Measurements from ENCODE around the gene BRWD1.

Gene BRWD1

GRCh38 chr21:39349211-39350093 is 36.0 kb upstream of the BRWD1 start:
- ATAC-seq: peak; percentile 95

DNA sequence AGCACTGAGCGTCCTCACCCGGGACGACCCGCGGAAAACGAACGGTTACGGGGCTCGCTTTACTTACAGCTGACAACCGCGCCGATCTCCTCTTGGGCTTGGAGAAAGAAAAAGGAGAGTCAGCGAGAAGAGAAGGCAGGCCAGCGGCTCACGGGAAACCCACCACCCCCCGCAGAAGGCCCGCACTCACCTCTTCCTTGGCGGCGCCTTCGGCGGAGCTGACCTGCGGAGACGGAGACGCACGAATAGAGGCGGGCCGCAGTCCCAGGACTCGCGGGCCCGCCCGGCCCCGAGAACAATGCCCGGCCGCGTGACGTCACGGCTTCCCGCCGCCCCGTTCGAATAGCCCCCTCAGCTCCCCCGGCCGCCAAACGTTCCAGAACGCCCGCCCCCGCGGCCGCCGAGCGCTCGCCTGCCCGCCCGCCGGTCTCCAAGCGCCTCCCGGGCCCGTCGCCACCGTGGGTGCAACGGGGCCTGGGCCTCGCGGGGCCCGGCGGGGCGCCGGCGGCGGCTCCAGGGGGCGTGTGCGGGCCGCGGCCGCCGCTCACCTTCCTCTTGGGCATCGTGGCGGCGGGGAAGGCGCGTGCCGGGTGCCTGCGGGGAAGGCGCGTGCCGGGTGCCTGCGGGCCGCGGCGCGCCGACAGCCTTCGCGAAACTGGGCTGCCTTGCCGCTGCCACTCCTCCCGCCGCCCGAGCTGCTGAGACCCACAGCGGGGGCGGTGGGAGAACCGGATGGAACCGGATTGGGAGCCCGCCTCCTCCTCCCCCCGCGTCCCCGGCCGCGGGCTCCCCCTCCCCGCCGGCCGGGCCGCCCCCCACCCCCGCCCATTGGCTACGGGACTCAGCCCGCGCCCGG is 35.2 kb upstream of the BRWD1 start, which contains the start of gene HMGN1:
Gene HMGN1 (minus strand): TSS at position 734 of the 856 bp plus-strand sequence. CDS start 171 bp downstream, at position 563.
- TF ChIP-seq ESRRG (CRISPR knock-in tag; IDR thresholded peaks at IDR 0.05) (no peak), ARNTL (CRISPR knock-in tag; IDR thresholded peaks at IDR 0.05; ENCODE audit: borderline replicate concordance, low read depth) (no peak), ZFP3 (CRISPR knock-in tag; IDR thresholded peaks at IDR 0.05) (no peak), GLIS3 (CRISPR knock-in tag; IDR thresholded peaks at IDR 0.05) (no peak), PPARA (CRISPR knock-in tag; IDR thresholded peaks at IDR 0.05; ENCODE audit: borderline replicate concordance) (no peak), SNAI2 (CRISPR knock-in tag; IDR thresholded peaks at IDR 0.05) (no peak), ZFP30 (CRISPR knock-in tag; IDR thresholded peaks at IDR 0.05) (no peak), ZNF8 (CRISPR knock-in tag; IDR thresholded peaks at IDR 0.05) (no peak), BACH2 (CRISPR knock-in tag; IDR thresholded peaks at IDR 0.05; ENCODE audit: borderline replicate concordance) (no peak), ZNF565 (CRISPR knock-in tag; conservative IDR thresholded peaks at IDR 0.05; ENCODE audit: low read depth) (no peak), ISL1 (CRISPR knock-in tag; IDR thresholded peaks at IDR 0.05) (no peak), OSR1 (CRISPR knock-in tag; IDR thresholded peaks at IDR 0.05) (no peak), ZC3H10 (CRISPR knock-in tag; IDR thresholded peaks at IDR 0.05) (no peak), RARB (CRISPR knock-in tag; IDR thresholded peaks at IDR 0.05) (no peak), TOX (CRISPR knock-in tag; IDR thresholded peaks at IDR 0.05; ENCODE audit: borderline replicate concordance) (no peak), CSDC2 (CRISPR knock-in tag; IDR thresholded peaks at IDR 0.05) (no peak), ZNF70 (CRISPR knock-in tag; IDR thresholded peaks at IDR 0.05) (no peak)
- TF ChIP-seq, protein P1, sequence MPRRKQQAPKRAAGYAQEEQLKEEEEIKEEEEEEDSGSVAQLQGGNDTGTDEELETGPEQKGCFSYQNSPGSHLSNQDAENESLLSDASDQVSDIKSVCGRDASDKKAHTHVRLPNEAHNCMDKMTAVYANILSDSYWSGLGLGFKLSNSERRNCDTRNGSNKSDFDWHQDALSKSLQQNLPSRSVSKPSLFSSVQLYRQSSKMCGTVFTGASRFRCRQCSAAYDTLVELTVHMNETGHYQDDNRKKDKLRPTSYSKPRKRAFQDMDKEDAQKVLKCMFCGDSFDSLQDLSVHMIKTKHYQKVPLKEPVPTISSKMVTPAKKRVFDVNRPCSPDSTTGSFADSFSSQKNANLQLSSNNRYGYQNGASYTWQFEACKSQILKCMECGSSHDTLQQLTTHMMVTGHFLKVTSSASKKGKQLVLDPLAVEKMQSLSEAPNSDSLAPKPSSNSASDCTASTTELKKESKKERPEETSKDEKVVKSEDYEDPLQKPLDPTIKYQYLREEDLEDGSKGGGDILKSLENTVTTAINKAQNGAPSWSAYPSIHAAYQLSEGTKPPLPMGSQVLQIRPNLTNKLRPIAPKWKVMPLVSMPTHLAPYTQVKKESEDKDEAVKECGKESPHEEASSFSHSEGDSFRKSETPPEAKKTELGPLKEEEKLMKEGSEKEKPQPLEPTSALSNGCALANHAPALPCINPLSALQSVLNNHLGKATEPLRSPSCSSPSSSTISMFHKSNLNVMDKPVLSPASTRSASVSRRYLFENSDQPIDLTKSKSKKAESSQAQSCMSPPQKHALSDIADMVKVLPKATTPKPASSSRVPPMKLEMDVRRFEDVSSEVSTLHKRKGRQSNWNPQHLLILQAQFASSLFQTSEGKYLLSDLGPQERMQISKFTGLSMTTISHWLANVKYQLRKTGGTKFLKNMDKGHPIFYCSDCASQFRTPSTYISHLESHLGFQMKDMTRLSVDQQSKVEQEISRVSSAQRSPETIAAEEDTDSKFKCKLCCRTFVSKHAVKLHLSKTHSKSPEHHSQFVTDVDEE (CRISPR knock-in tag; IDR thresholded peaks at IDR 0.05): no peak
- TF ChIP-seq, protein P2, sequence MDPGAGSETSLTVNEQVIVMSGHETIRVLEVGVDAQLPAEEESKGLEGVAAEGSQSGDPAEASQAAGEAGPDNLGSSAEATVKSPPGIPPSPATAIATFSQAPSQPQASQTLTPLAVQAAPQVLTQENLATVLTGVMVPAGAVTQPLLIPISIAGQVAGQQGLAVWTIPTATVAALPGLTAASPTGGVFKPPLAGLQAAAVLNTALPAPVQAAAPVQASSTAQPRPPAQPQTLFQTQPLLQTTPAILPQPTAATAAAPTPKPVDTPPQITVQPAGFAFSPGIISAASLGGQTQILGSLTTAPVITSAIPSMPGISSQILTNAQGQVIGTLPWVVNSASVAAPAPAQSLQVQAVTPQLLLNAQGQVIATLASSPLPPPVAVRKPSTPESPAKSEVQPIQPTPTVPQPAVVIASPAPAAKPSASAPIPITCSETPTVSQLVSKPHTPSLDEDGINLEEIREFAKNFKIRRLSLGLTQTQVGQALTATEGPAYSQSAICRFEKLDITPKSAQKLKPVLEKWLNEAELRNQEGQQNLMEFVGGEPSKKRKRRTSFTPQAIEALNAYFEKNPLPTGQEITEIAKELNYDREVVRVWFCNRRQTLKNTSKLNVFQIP (CRISPR knock-in tag; IDR thresholded peaks at IDR 0.05; ENCODE audit: borderline replicate concordance, low read depth): no peak
- TF ChIP-seq, protein P3, sequence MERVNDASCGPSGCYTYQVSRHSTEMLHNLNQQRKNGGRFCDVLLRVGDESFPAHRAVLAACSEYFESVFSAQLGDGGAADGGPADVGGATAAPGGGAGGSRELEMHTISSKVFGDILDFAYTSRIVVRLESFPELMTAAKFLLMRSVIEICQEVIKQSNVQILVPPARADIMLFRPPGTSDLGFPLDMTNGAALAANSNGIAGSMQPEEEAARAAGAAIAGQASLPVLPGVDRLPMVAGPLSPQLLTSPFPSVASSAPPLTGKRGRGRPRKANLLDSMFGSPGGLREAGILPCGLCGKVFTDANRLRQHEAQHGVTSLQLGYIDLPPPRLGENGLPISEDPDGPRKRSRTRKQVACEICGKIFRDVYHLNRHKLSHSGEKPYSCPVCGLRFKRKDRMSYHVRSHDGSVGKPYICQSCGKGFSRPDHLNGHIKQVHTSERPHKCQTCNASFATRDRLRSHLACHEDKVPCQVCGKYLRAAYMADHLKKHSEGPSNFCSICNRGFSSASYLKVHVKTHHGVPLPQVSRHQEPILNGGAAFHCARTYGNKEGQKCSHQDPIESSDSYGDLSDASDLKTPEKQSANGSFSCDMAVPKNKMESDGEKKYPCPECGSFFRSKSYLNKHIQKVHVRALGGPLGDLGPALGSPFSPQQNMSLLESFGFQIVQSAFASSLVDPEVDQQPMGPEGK (CRISPR knock-in tag; IDR thresholded peaks at IDR 0.05; ENCODE audit: borderline replicate concordance): no peak
- ATAC-seq: peak; percentile 39

More at GRCh38 chr21:39349211-39350093, 36.0 kb upstream of the BRWD1 start:
- TF ChIP-seq ARNTL (CRISPR knock-in tag; IDR thresholded peaks at IDR 0.05; ENCODE audit: borderline replicate concordance, low read depth) (no peak), ZNF565 (CRISPR knock-in tag; conservative IDR thresholded peaks at IDR 0.05; ENCODE audit: low read depth) (no peak), SNAI2 (CRISPR knock-in tag; IDR thresholded peaks at IDR 0.05) (no peak), CSDC2 (CRISPR knock-in tag; IDR thresholded peaks at IDR 0.05) (no peak), ZNF70 (CRISPR knock-in tag; IDR thresholded peaks at IDR 0.05) (no peak), RARB (CRISPR knock-in tag; IDR thresholded peaks at IDR 0.05) (no peak), ISL1 (CRISPR knock-in tag; IDR thresholded peaks at IDR 0.05) (no peak), ZC3H10 (CRISPR knock-in tag; IDR thresholded peaks at IDR 0.05) (no peak), BACH2 (CRISPR knock-in tag; IDR thresholded peaks at IDR 0.05; ENCODE audit: borderline replicate concordance) (no peak), ZFP3 (CRISPR knock-in tag; IDR thresholded peaks at IDR 0.05) (no peak), TOX (CRISPR knock-in tag; IDR thresholded peaks at IDR 0.05; ENCODE audit: borderline replicate concordance) (no peak)
- TF ChIP-seq, protein P3 (CRISPR knock-in tag; IDR thresholded peaks at IDR 0.05; ENCODE audit: borderline replicate concordance): no peak

All from SK-N-SH treated with all-trans-retinoic acid at 6 μM for 48 hours (cell line).